Activated CD8-positive, alpha-beta T cell treated with anti-CD3 and anti-CD28 coated beads for 36 hours (primary cell): ENCODE measurements around the gene TREH. TPM values are rescaled to one million over a fixed set of nuclear protein-coding genes. Genes with fewer than 3 reads are reported as not detected.

ENCODE experiments used
- ATAC-seq: fragments of 200-7000 bp; cut with Tn5 transposase; one replicate; pipeline ENCODE4 v1.10.0; 2021; ENCODE audit warnings: mild to moderate bottlenecking, moderate library complexity
- CTCF ChIA-PET: fragments of 350-600 bp; sonication (Branson Sonifier 250); formaldehyde crosslinking; loops from one replicate; lab custom pipeline; 2021; ENCODE audit warnings: antibody characterized with exemption; lab: Charles Lee
- POLR2A ChIA-PET: fragments of 350-600 bp; sonication (Branson Sonifier 250); formaldehyde crosslinking; loops from one replicate; lab custom pipeline; 2021; ENCODE audit warnings: antibody characterized with exemption; lab: Charles Lee
- DNase-seq: peaks from one replicate; pipeline ENCODE4 v3.0.0-alpha.2; 2020
- H3K27ac Mint-ChIP-seq: one replicate; pipeline ENCODE4 v1.8.0; 2021; ENCODE audit warnings: mild to moderate bottlenecking, mixed read lengths
- H3K27me3 Mint-ChIP-seq: one replicate; pipeline ENCODE4 v1.8.0; 2021; ENCODE audit warnings: mixed read lengths
- H3K36me3 Mint-ChIP-seq: one replicate; pipeline ENCODE4 v1.8.0; 2021; ENCODE audit warnings: low read depth, mixed read lengths
- H3K4me1 Mint-ChIP-seq: one replicate; pipeline ENCODE4 v1.8.0; 2021; ENCODE audit warnings: low read depth, mixed read lengths
- H3K4me3 Mint-ChIP-seq: one replicate; pipeline ENCODE4 v1.8.0; 2021; ENCODE audit warnings: mild to moderate bottlenecking, moderate library complexity, mixed read lengths
- H3K9me3 Mint-ChIP-seq: one replicate; pipeline ENCODE4 v1.8.0; 2021; ENCODE audit warnings: mixed read lengths
- CTCF ChIP-seq: fragments of 200-600 bp; IDR thresholded peaks from one replicate; pipeline ENCODE4 v1.8.0; 2022; ENCODE audit warnings: antibody characterized with exemption, mild to moderate bottlenecking
- intact Hi-C: fragments of 100-400 bp; cut with micrococcal nuclease; formaldehyde crosslinking; loops from one replicate; pipeline ENCODE4 v1.10.0; 2022
- total RNA-seq, 2 experiments: library from RNA; stranded (reverse); gene quantifications; one replicate each; pipeline ENCODE4 v1.2.3, GENCODE V29; 2021

Gene TREH
- total RNA-seq, 2 experiments from 2014 or later = not detected

GRCh38 chr11:118646393-118646792, 33.1 kb downstream of the TREH start:
- ATAC-seq (no peak), DNase-seq (no peak)
- intact Hi-C loops = no loop called here
- TF ChIP-seq CTCF = no peak
- H3K4me3 Mint-ChIP-seq = no peak overlapping the region
- POLR2A ChIA-PET = no interaction called here
- H3K27ac Mint-ChIP-seq = no peak overlapping the region
- CTCF ChIA-PET = no interaction called here
- H3K9me3 Mint-ChIP-seq = no peaks in the 10 kb centered on the region
- no peaks in the 10 kb centered on the region for H3K36me3 Mint-ChIP-seq
- H3K4me1 Mint-ChIP-seq = no peaks in the 10 kb centered on the region
- H3K27me3 Mint-ChIP-seq = no peaks in the 10 kb centered on the region

GRCh38 chr11:118645066-118645715, 34.3 kb downstream of the TREH start:
- ChIA-PET POLR2A (interaction anchor here (0.5 to 1.0 kb wide), 2 partner anchors 12 to 470 kb away, joined by 3 to 4 read pairs; no protein-coding TSS in a partner anchor), CTCF (interaction anchor here (2.5 kb wide), 1 partner anchor 15 kb away, joined by 10 read pairs; no protein-coding TSS in a partner anchor)
- Mint-ChIP-seq H3K27me3 (no peaks in the 10 kb centered on the region), H3K27ac (no peak overlapping the region), H3K36me3 (no peaks in the 10 kb centered on the region), H3K4me3 (no peak overlapping the region), H3K9me3 (no peaks in the 10 kb centered on the region), H3K4me1 (no peaks in the 10 kb centered on the region)
- no peak for TF ChIP-seq CTCF
- no peak for ATAC-seq
- no peak for DNase-seq
- intact Hi-C loops = no loop called here

GRCh38 chr11:118644496-118644895, 35.0 kb downstream of the TREH start:
- CTCF ChIA-PET = interaction anchor here (2.5 kb wide), 1 partner anchor 16 kb away, joined by 10 read pairs; no protein-coding TSS in a partner anchor

GRCh38 chr11:118643995-118644345, 35.5 kb downstream of the TREH start:
- no peak for TF ChIP-seq CTCF
- Mint-ChIP-seq H3K36me3 (no peaks in the 10 kb centered on the region), H3K27ac (no peak overlapping the region), H3K27me3 (no peaks in the 10 kb centered on the region), H3K4me1 (no peaks in the 10 kb centered on the region), H3K4me3 (no peak overlapping the region), H3K9me3 (no peaks in the 10 kb centered on the region)
- ATAC-seq (no peak), DNase-seq (no peak)
- ChIA-PET CTCF (interaction anchor here (2.5 kb wide), 1 partner anchor 16 kb away, joined by 10 read pairs; no protein-coding TSS in a partner anchor), POLR2A (no interaction called here)
- intact Hi-C loops = no loop called here

More at GRCh38 chr11:118644496-118644895, 35.0 kb downstream of the TREH start:
- DNase-seq = no peak
- H3K4me3 Mint-ChIP-seq = no peak overlapping the region
- H3K27me3 Mint-ChIP-seq = no peaks in the 10 kb centered on the region
- no peaks in the 10 kb centered on the region for H3K36me3 Mint-ChIP-seq
- ATAC-seq = no peak
- no peaks in the 10 kb centered on the region for H3K4me1 Mint-ChIP-seq
- no peaks in the 10 kb centered on the region for H3K9me3 Mint-ChIP-seq
- no peak overlapping the region for H3K27ac Mint-ChIP-seq
- POLR2A ChIA-PET = no interaction called here
- no peak for TF ChIP-seq CTCF
- intact Hi-C loops = no loop called here

GRCh38 chr11:118643142-118643994, 36.1 kb downstream of the TREH start:
- ATAC-seq (no peak), DNase-seq (no peak)
- H3K4me1 Mint-ChIP-seq = no peaks in the 10 kb centered on the region
- no peak overlapping the region for H3K4me3 Mint-ChIP-seq
- intact Hi-C loops = no loop called here
- ChIA-PET CTCF (interaction anchor here (0.9 to 2.5 kb wide), 4 partner anchors 11 to 17 kb away, joined by 3 to 10 read pairs (median 4); no protein-coding TSS in a partner anchor), POLR2A (interaction anchor here (0.6 kb wide), 1 partner anchor 308 kb away, joined by 3 read pairs; no protein-coding TSS in a partner anchor)
- TF ChIP-seq CTCF = no peak
- H3K27me3 Mint-ChIP-seq = no peaks in the 10 kb centered on the region
- no peaks in the 10 kb centered on the region for H3K36me3 Mint-ChIP-seq
- H3K27ac Mint-ChIP-seq = no peak overlapping the region
- no peaks in the 10 kb centered on the region for H3K9me3 Mint-ChIP-seq
